Neutrophil (primary cell): ENCODE results near the gene GADD45G.
A peak's percentile ranks its signal among the peaks of the same experiment; 100 is the strongest.

Experiments
- H3K27ac ChIP-seq: fragments of 200-600 bp; sonication (generic); 2 replicates; pipeline ENCODE4 v1.5.1; 2016; ENCODE audit warnings: mild to moderate bottlenecking, moderate library complexity
- H3K27me3 ChIP-seq: fragments of 200-600 bp; sonication (generic); 2 replicates; pipeline ENCODE4 v1.6.0; 2016; ENCODE audit warnings: mild to moderate bottlenecking
- H3K36me3 ChIP-seq: fragments of 200-600 bp; sonication (generic); 2 replicates; pipeline ENCODE4 v1.5.1; 2017
- H3K4me1 ChIP-seq, 2 experiments: fragments of 200-600 bp in 1 of 2; sonication (generic) in 1 of 2; 1 replicate in 1 of 2; 2 replicates in 1 of 2; pipeline versions ENCODE4 v1.5.1 to v1.6.1; 2013 to 2016; ENCODE audit warnings: low read depth in 1 of 2, low read length in 1 of 2, mild to moderate bottlenecking in 1 of 2, moderate library complexity in 1 of 2; ENCODE audit not compliant: control insufficient read depth in 1 of 2, insufficient read depth in 1 of 2
- H3K4me3 ChIP-seq, 2 experiments: fragments of 200-600 bp in 1 of 2; sonication (generic) in 1 of 2; 1 replicate in 1 of 2; 2 replicates in 1 of 2; pipeline ENCODE4 v1.5.1; 2013 to 2016; ENCODE audit warnings: low read depth in 1 of 2, low read length in 1 of 2, mild to moderate bottlenecking in 1 of 2, moderate library complexity in 1 of 2
- H3K9me3 ChIP-seq: fragments of 200-600 bp; sonication (generic); 2 replicates; pipeline ENCODE4 v1.5.1; 2016
- CTCF ChIP-seq: fragments of 200-600 bp; sonication (generic); IDR thresholded peaks from 2 replicates; pipeline ENCODE4 v1.5.1; 2016; ENCODE audit warnings: antibody characterized with exemption

GADD45G gene

GRCh38 chr9:89598926-89599325 lies 5.9 kb upstream of the GADD45G start:
- H3K36me3 ChIP-seq = no peaks in the 10 kb centered on the region
- peaks cover 11 to 12% of the 10 kb centered on the region in 2 experiments for H3K4me1 ChIP-seq
- no peaks in the 10 kb centered on the region for H3K27me3 ChIP-seq
- H3K27ac ChIP-seq = no peak overlapping the region
- H3K9me3 ChIP-seq = no peaks in the 10 kb centered on the region
- TF ChIP-seq CTCF = no peak
- no peak overlapping the region for H3K4me3 ChIP-seq

- no peak overlapping the region for H3K27ac ChIP-seq
- H3K9me3 ChIP-seq = no peaks in the 10 kb centered on the region
- no peaks in the 10 kb centered on the region for H3K36me3 ChIP-seq
- no peak overlapping the region for H3K4me3 ChIP-seq
- no peaks in the 10 kb centered on the region for H3K27me3 ChIP-seq
- TF ChIP-seq CTCF = no peak
- peaks cover 18 to 26% of the 10 kb centered on the region in 2 experiments for H3K4me1 ChIP-seq
These were observed 4.0 kb upstream of the GADD45G start for GRCh38 chr9:89600831-89601230.

- H3K27me3 ChIP-seq = no peaks in the 10 kb centered on the region
- no peak for TF ChIP-seq CTCF
These were observed 3.5 kb upstream of the GADD45G start for GRCh38 chr9:89601306-89601705.

GRCh38 chr9:89601856-89602562 lies 2.8 kb upstream of the GADD45G start:
- Histone ChIP-seq H3K4me1 (peaks cover 29 to 38% of the 10 kb centered on the region in 2 experiments), H3K9me3 (no peaks in the 10 kb centered on the region), H3K36me3 (no peaks in the 10 kb centered on the region), H3K27ac (no peak overlapping the region), H3K4me3 (no peak overlapping the region), H3K27me3 (no peaks in the 10 kb centered on the region)
- TF ChIP-seq CTCF = no peak

More at GRCh38 chr9:89601306-89601705, 3.5 kb upstream of the GADD45G start:
- H3K36me3 ChIP-seq = no peaks in the 10 kb centered on the region
- H3K9me3 ChIP-seq = no peaks in the 10 kb centered on the region
- H3K4me3 ChIP-seq = no peak overlapping the region
- no peak overlapping the region for H3K27ac ChIP-seq
- H3K4me1 ChIP-seq = peaks cover 22 to 31% of the 10 kb centered on the region in 2 experiments

GRCh38 chr9:89602978-89603766 lies 1.6 kb upstream of the GADD45G start:
- Histone ChIP-seq H3K9me3 (no peaks in the 10 kb centered on the region), H3K36me3 (no peaks in the 10 kb centered on the region), H3K27ac (peak overlapping the region; percentile 88), H3K4me3 (peak overlapping the region; percentile 89 to 90), H3K4me1 (peaks cover 37 to 46% of the 10 kb centered on the region in 2 experiments), H3K27me3 (no peaks in the 10 kb centered on the region)
- TF ChIP-seq CTCF = peak; percentile 84
